IMR-90 (cell line): ENCODE measurements around the gene LLGL2.

Experiments
- CEBPB ChIP-seq: IDR thresholded peaks from 2 replicates; pipeline ENCODE4 v1.6.1; 2012; ENCODE audit warnings: low read depth, low read length, improper control_type of control experiment
- POLR2A ChIP-seq: IDR thresholded peaks from 2 replicates; pipeline ENCODE4 v1.6.1; 2012; ENCODE audit warnings: mild to moderate bottlenecking, low read depth, low read length
- TF ChIP-seq, protein P1 (sequence below): conservative IDR thresholded peaks from 2 replicates; pipeline ENCODE4 v1.5.1; 2012; ENCODE audit warnings: mild to moderate bottlenecking, low read depth, low read length, improper control_type of control experiment

DNA sequence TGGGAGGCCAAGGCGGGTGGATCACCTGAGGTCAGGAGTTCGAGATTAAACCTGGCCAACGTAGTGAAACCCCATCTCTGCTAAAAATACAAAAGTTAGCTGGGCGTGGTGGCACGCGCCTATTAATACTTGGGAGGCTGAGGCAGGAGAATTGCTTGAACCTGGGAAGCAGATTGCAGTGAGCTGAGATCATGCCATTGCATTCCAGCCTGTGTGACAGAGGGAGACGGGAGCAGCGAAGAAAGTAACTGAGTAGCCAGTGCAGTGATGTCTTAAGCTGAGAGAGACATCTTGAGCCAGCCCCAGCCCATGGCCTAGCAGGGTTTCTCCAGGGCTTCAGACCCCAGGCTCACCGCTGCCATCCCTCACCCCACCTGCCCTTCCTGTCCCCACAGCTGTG lies 97.9 kb downstream of the LLGL2 start:
- TF ChIP-seq POLR2A (no peak), CEBPB (no peak)
- TF ChIP-seq, protein P1, sequence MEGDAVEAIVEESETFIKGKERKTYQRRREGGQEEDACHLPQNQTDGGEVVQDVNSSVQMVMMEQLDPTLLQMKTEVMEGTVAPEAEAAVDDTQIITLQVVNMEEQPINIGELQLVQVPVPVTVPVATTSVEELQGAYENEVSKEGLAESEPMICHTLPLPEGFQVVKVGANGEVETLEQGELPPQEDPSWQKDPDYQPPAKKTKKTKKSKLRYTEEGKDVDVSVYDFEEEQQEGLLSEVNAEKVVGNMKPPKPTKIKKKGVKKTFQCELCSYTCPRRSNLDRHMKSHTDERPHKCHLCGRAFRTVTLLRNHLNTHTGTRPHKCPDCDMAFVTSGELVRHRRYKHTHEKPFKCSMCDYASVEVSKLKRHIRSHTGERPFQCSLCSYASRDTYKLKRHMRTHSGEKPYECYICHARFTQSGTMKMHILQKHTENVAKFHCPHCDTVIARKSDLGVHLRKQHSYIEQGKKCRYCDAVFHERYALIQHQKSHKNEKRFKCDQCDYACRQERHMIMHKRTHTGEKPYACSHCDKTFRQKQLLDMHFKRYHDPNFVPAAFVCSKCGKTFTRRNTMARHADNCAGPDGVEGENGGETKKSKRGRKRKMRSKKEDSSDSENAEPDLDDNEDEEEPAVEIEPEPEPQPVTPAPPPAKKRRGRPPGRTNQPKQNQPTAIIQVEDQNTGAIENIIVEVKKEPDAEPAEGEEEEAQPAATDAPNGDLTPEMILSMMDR: no peak
